Measurements from ENCODE around the gene ZBED4. TPM values are rescaled to one million over a fixed set of nuclear protein-coding genes. Genes with fewer than 3 reads are reported as not detected.

The ZBED4 gene
- total RNA-seq, 1 experiment from 2014 or later = 31.5 TPM

DNA sequence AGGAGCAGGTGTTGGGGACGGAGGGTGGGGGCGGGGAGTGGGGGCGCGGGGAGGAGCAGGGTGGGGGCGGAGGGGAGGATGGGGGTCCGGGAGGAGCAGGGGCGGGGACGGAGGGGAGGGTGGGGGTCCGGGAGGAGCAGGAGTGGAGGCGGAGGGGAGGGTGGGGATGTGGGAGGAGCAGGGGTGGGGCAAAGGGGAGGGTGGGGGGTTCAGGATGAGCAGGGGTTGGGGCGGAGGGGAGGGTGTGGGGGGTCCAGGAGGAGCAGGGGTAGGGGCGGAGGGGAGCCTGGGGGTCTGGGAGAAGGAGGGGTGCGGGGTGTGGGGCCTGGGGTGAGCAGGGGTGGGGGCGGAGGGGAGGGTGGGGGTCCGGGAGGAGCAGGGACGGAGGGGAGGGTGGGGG is 81.9 kb downstream of the ZBED4 start:
- no peak overlapping the region for H3K4me3 ChIP-seq (ENCODE audit: low read depth, low read length, poor library complexity, severe bottlenecking)
- no peaks in the 10 kb centered on the region for H3K9me3 ChIP-seq (ENCODE audit: low read depth, low read length, poor library complexity, severe bottlenecking)
- no peak overlapping the region for H3K27ac ChIP-seq (ENCODE audit: low read depth, low read length, poor library complexity, severe bottlenecking)
- intact Hi-C loops (cut with micrococcal nuclease; ENCODE audit: unreplicated experiment) = no loop called here
- ChIA-PET CTCF (interaction anchor here (0.7 to 1.9 kb wide), 2 partner anchors 37 to 95 kb away, joined by 3 to 5 read pairs; no protein-coding TSS in a partner anchor), POLR2A (ENCODE audit: low non-redundant PET) (no interaction called here)
- no peaks in the 10 kb centered on the region for H3K36me3 ChIP-seq (ENCODE audit: insufficient read depth, low read length, poor library complexity, severe bottlenecking)
- no TSS peak for BruUV-seq (replicated peaks)
- H3K27me3 ChIP-seq (replicated peaks; ENCODE audit: insufficient read depth, low read depth, low read length, poor library complexity) = no peaks in the 10 kb centered on the region
- H3K4me1 ChIP-seq (ENCODE audit: insufficient read depth, low read length, poor library complexity, severe bottlenecking) = peaks cover 26% of the 10 kb centered on the region
- TF ChIP-seq EZH2 (IDR thresholded peaks at IDR 0.05; ENCODE audit: borderline replicate concordance, low read depth, low read length, poor library complexity, severe bottlenecking) = no peak
- TF ChIP-seq, protein P1, sequence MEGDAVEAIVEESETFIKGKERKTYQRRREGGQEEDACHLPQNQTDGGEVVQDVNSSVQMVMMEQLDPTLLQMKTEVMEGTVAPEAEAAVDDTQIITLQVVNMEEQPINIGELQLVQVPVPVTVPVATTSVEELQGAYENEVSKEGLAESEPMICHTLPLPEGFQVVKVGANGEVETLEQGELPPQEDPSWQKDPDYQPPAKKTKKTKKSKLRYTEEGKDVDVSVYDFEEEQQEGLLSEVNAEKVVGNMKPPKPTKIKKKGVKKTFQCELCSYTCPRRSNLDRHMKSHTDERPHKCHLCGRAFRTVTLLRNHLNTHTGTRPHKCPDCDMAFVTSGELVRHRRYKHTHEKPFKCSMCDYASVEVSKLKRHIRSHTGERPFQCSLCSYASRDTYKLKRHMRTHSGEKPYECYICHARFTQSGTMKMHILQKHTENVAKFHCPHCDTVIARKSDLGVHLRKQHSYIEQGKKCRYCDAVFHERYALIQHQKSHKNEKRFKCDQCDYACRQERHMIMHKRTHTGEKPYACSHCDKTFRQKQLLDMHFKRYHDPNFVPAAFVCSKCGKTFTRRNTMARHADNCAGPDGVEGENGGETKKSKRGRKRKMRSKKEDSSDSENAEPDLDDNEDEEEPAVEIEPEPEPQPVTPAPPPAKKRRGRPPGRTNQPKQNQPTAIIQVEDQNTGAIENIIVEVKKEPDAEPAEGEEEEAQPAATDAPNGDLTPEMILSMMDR (conservative IDR thresholded peaks at IDR 0.05; ENCODE audit: low read depth, low read length) = no peak
- peak; percentile 73 for DNase-seq (ENCODE audit: low spot score)

GRCh38 chr22:49936018-49936972 is 82.7 kb downstream of the ZBED4 start:
- no peaks in the 10 kb centered on the region for H3K36me3 ChIP-seq (ENCODE audit: insufficient read depth, low read length, poor library complexity, severe bottlenecking)
- peak overlapping the region; percentile 51 for H3K4me3 ChIP-seq (ENCODE audit: low read depth, low read length, poor library complexity, severe bottlenecking)
- peak; percentile 90 for DNase-seq (ENCODE audit: low spot score)
- H3K4me1 ChIP-seq (ENCODE audit: insufficient read depth, low read length, poor library complexity, severe bottlenecking) = peaks cover 26% of the 10 kb centered on the region
- ChIA-PET CTCF (interaction anchor here (0.5 to 1.9 kb wide), 3 partner anchors 94 to 305 kb away, joined by 3 to 8 read pairs (median 5); no protein-coding TSS in a partner anchor), POLR2A (ENCODE audit: low non-redundant PET) (interaction anchor here (0.5 kb wide), 1 partner anchor 24 kb away, joined by 3 read pairs; the partner anchor contains the start of gene PIM3)
- peak overlapping the region; percentile 88 for H3K27ac ChIP-seq (ENCODE audit: low read depth, low read length, poor library complexity, severe bottlenecking)
- TF ChIP-seq, protein P1 (conservative IDR thresholded peaks at IDR 0.05; ENCODE audit: low read depth, low read length) = no peak
- no peak for TF ChIP-seq EZH2 (IDR thresholded peaks at IDR 0.05; ENCODE audit: borderline replicate concordance, low read depth, low read length, poor library complexity, severe bottlenecking)
- H3K9me3 ChIP-seq (ENCODE audit: low read depth, low read length, poor library complexity, severe bottlenecking) = no peaks in the 10 kb centered on the region
- TSS peak; percentile 96 for BruUV-seq (replicated peaks)
- intact Hi-C loops (cut with micrococcal nuclease; ENCODE audit: unreplicated experiment) = no loop called here
- no peaks in the 10 kb centered on the region for H3K27me3 ChIP-seq (replicated peaks; ENCODE audit: insufficient read depth, low read depth, low read length, poor library complexity)

- H3K27ac ChIP-seq (ENCODE audit: low read depth, low read length, poor library complexity, severe bottlenecking) = peak overlapping the region; percentile 88
- BruUV-seq (replicated peaks) = no TSS peak
- no peak for DNase-seq (ENCODE audit: low spot score)
- no peak overlapping the region for H3K4me3 ChIP-seq (ENCODE audit: low read depth, low read length, poor library complexity, severe bottlenecking)
- no peaks in the 10 kb centered on the region for H3K9me3 ChIP-seq (ENCODE audit: low read depth, low read length, poor library complexity, severe bottlenecking)
- peaks cover 26% of the 10 kb centered on the region for H3K4me1 ChIP-seq (ENCODE audit: insufficient read depth, low read length, poor library complexity, severe bottlenecking)
- no peaks in the 10 kb centered on the region for H3K27me3 ChIP-seq (replicated peaks; ENCODE audit: insufficient read depth, low read depth, low read length, poor library complexity)
- CTCF ChIA-PET = interaction anchor here (0.6 to 1.9 kb wide), 2 partner anchors 93 to 367 kb away, joined by 3 to 5 read pairs; no protein-coding TSS in a partner anchor
- H3K36me3 ChIP-seq (ENCODE audit: insufficient read depth, low read length, poor library complexity, severe bottlenecking) = no peaks in the 10 kb centered on the region
- POLR2A ChIA-PET (ENCODE audit: low non-redundant PET) = interaction anchor here (0.5 kb wide), 1 partner anchor 23 kb away, joined by 3 read pairs; the partner anchor contains the start of gene PIM3
- TF ChIP-seq EZH2 (IDR thresholded peaks at IDR 0.05; ENCODE audit: borderline replicate concordance, low read depth, low read length, poor library complexity, severe bottlenecking) = no peak
- TF ChIP-seq, protein P1 (conservative IDR thresholded peaks at IDR 0.05; ENCODE audit: low read depth, low read length) = no peak
- intact Hi-C loops (cut with micrococcal nuclease; ENCODE audit: unreplicated experiment) = no loop called here
Measured at GRCh38 chr22:49936973-49937757, 83.5 kb downstream of the ZBED4 start.

Data from A673 (cell line).